ENCODE data around the gene GIPC2.

GIPC2 gene

DNA sequence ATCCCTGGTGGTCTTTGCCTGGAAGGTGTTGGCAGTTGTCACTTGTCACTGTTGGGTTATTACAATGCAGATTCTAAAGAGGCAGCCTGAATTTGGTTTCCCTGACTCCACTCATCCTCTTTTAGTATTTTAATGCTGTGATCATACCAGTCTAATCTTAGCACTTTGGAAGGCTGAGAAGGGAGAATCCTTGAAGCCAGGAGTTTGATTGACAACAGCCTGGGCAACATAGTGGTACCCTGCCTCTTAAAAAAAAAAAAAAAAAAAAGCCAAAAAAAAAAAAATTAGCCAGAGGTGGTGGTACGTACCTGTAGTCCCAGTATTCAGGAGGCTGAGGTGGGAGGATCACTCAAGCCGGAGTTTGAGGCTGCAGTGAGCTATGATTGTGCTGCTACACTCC, 7.7 kb downstream of the GIPC2 start:
- H3K36me3 ChIP-seq, result no peaks in the 10 kb centered on the region
- H3K27me3 ChIP-seq (ENCODE audit: insufficient read depth, low read depth, severe bottlenecking), result no peaks in the 10 kb centered on the region
- no peak overlapping the region for H3K27ac ChIP-seq
- H3K9me3 ChIP-seq (ENCODE audit: severe bottlenecking), result no peaks in the 10 kb centered on the region
- no peak overlapping the region for H3K4me3 ChIP-seq (ENCODE audit: low read depth, low read length)
- TF ChIP-seq, protein P1, sequence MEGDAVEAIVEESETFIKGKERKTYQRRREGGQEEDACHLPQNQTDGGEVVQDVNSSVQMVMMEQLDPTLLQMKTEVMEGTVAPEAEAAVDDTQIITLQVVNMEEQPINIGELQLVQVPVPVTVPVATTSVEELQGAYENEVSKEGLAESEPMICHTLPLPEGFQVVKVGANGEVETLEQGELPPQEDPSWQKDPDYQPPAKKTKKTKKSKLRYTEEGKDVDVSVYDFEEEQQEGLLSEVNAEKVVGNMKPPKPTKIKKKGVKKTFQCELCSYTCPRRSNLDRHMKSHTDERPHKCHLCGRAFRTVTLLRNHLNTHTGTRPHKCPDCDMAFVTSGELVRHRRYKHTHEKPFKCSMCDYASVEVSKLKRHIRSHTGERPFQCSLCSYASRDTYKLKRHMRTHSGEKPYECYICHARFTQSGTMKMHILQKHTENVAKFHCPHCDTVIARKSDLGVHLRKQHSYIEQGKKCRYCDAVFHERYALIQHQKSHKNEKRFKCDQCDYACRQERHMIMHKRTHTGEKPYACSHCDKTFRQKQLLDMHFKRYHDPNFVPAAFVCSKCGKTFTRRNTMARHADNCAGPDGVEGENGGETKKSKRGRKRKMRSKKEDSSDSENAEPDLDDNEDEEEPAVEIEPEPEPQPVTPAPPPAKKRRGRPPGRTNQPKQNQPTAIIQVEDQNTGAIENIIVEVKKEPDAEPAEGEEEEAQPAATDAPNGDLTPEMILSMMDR (IDR thresholded peaks at IDR 0.05; ENCODE audit: low read depth, low read length), result no peak
- no peak for DNase-seq

DNA sequence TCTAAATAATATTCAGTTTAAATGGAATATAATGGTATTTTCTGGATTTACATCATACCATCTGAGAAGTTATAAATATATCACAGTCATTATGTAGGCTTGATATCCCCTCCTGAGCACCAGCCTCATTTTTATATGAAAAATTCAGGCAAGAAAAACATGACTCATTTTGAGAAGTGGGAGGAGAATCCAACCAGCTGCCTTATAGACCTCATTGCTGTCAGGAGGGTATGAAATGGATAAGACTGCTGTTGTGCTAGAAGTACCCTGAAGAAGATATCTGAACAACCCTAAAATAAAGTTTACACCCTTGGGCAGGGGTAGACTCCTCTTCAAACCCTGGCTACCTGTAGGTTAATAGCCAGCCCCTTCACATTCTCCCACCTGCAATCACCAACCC, 8.8 kb downstream of the GIPC2 start:
- H3K36me3 ChIP-seq, result no peaks in the 10 kb centered on the region
- TF ChIP-seq, protein P1 (IDR thresholded peaks at IDR 0.05; ENCODE audit: low read depth, low read length), result no peak
- no peak for DNase-seq
- no peaks in the 10 kb centered on the region for H3K9me3 ChIP-seq (ENCODE audit: severe bottlenecking)
- no peaks in the 10 kb centered on the region for H3K27me3 ChIP-seq (ENCODE audit: insufficient read depth, low read depth, severe bottlenecking)
- H3K27ac ChIP-seq, result no peak overlapping the region
- H3K4me3 ChIP-seq (ENCODE audit: low read depth, low read length), result no peak overlapping the region

DNA sequence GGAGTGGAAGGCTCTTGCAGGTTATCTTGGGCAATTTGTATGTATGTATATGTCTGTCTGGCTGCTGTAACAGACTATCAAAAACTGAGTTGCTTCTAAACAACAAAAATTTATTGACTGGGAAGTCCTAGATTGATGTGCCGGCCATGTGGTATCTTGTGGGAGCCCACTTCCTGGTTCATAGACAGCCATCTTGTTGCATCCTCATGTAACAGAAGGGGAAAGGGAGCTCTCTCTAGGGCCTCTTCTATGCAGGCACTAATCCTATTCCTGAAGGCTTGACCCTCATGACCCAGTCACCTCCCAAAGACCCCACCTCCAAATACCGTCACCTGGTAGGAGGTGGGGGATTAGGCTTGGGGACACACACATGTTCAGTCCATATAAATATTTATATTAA, 9.2 kb downstream of the GIPC2 start:
- DNase-seq, result no peak

DNA sequence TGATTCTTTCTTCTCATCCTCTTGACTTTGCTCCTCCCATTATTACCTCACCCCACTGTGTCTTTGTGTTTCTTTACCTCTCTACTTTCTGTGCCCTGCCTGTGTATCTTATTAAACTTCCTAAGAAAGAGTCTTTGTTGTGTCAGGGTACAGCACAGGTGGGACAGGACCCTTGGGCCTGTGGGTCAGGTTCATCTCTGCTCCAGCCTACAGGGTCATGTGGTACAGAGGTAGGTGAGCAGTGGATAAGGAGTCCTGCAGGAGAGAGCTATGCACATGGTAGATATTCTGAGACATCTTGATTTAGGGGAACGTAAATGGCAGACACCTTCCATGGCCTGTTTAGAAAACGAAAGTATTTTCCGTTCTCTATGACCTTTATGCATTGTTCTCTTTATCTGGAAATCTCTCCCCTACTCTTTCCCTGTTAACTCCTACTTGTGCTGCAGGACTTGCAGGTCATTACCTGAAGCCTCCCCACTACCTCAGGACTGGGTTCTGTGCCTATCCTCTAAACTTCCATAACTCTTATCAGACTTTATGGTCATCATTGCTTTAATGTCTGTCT, 9.9 kb downstream of the GIPC2 start:
- Histone ChIP-seq H3K27ac (no peak overlapping the region), H3K27me3 (ENCODE audit: insufficient read depth, low read depth, severe bottlenecking) (no peaks in the 10 kb centered on the region), H3K9me3 (ENCODE audit: severe bottlenecking) (no peaks in the 10 kb centered on the region), H3K36me3 (no peaks in the 10 kb centered on the region), H3K4me3 (ENCODE audit: low read depth, low read length) (no peak overlapping the region)
- DNase-seq, result no peak
- TF ChIP-seq, protein P1 (IDR thresholded peaks at IDR 0.05; ENCODE audit: low read depth, low read length), result no peak

More for the DNA sequence above, 9.2 kb downstream of the GIPC2 start:
- TF ChIP-seq, protein P1 (IDR thresholded peaks at IDR 0.05; ENCODE audit: low read depth, low read length), result no peak
- no peaks in the 10 kb centered on the region for H3K36me3 ChIP-seq
- no peaks in the 10 kb centered on the region for H3K27me3 ChIP-seq (ENCODE audit: insufficient read depth, low read depth, severe bottlenecking)
- no peak overlapping the region for H3K4me3 ChIP-seq (ENCODE audit: low read depth, low read length)
- H3K27ac ChIP-seq, result no peak overlapping the region
- no peaks in the 10 kb centered on the region for H3K9me3 ChIP-seq (ENCODE audit: severe bottlenecking)

DNA sequence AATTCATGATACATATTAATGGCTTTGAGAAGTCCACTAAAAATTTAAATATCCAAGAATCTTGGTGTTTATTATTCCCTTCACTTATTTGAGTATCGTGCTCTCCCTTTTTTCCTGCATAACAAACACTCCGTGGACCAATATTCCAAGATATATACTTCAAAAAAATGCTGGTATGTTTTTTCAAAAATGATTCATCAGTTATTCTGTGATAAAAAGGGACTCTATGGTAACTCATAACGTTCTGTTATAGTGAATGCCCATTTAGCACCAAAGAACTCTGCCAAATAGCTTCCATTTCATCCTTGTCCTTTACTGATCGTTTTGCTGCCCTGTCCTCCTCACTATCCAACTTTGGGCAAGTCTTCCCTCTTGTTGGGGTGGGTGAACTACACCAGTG, 12.9 kb downstream of the GIPC2 start:
- no peak for DNase-seq
- no peak overlapping the region for H3K4me3 ChIP-seq (ENCODE audit: low read depth, low read length)
- no peaks in the 10 kb centered on the region for H3K9me3 ChIP-seq (ENCODE audit: severe bottlenecking)
- H3K27ac ChIP-seq, result no peak overlapping the region
- no peaks in the 10 kb centered on the region for H3K36me3 ChIP-seq
- H3K27me3 ChIP-seq (ENCODE audit: insufficient read depth, low read depth, severe bottlenecking), result no peaks in the 10 kb centered on the region
- TF ChIP-seq, protein P1 (IDR thresholded peaks at IDR 0.05; ENCODE audit: low read depth, low read length), result no peak

Data from WERI-Rb-1 (cell line).